ENCODE measurements around the gene CBFA2T3. TPM values are rescaled to one million over a fixed set of nuclear protein-coding genes. Genes with fewer than 3 reads are reported as not detected.

Gene CBFA2T3
- total and polyA plus RNA-seq, 2 donors (not counting 1 experiment from before 2014, with no cell fraction given) = 40.8 to 58.3 TPM

GRCh38 chr16:88945473-88945872 is 31.5 kb downstream of the CBFA2T3 start:
- 83% methylated on average over 8 of the region's 10 CpGs for WGBS (ENCODE audit: insufficient coverage)
- no peak overlapping the region for H3K4me3 Mint-ChIP-seq
- intact Hi-C loops (cut with micrococcal nuclease) = no loop called here
- Histone ChIP-seq H3K9ac (ENCODE audit: low read length) (no peak overlapping the region), H3K4me3 (ENCODE audit: control extremely low read depth in 1 of 5, extremely low read depth in 1 of 5, insufficient read depth in 1 of 5, low read depth in 2 of 5, low read length in 4 of 5) (no peak overlapping the region), H3K79me2 (ENCODE audit: control insufficient read depth, insufficient read depth, low read length) (peaks cover 37% of the 10 kb centered on the region), H4K20me1 (ENCODE audit: control insufficient read depth, insufficient read depth, low read length, poor library complexity, severe bottlenecking) (peaks cover 62% of the 10 kb centered on the region), H2AFZ (ENCODE audit: insufficient read depth, low read depth, low read length, poor library complexity, severe bottlenecking) (no peak overlapping the region), H3K9me3 (ENCODE audit: control extremely low read depth in 1 of 3, control insufficient read depth in 2 of 3, insufficient read depth in 1 of 3, low read length in 2 of 3) (no peaks in the 10 kb centered on the region), H3K36me3 (replicated peaks in 1 of 2; ENCODE audit: control extremely low read depth in 1 of 2, control insufficient read depth in 1 of 2, extremely low read depth in 1 of 2, insufficient read depth in 2 of 2, low read length in 1 of 2) (no peaks in the 10 kb centered on the region), H3K27ac (ENCODE audit: low read length in 2 of 2) (no peak overlapping the region), H3K4me2 (replicated peaks; ENCODE audit: low read depth, low read length, poor library complexity, severe bottlenecking) (no peak overlapping the region), H3K27me3 (replicated peaks in 1 of 4; ENCODE audit: control extremely low read depth in 1 of 4, control insufficient read depth in 3 of 4, insufficient read depth in 4 of 4, low read length in 3 of 4) (no peaks in the 10 kb centered on the region), H3K4me1 (ENCODE audit: control insufficient read depth in 2 of 2, insufficient read depth in 2 of 2, low read length in 2 of 2) (peaks cover 6 to 11% of the 10 kb centered on the region in 2 donors)
- ATAC-seq (ENCODE audit: low read depth) (no peak), DNase-seq (no peak)
- H3K27me3 Mint-ChIP-seq = no peaks in the 10 kb centered on the region
- CTCF ChIA-PET = interaction anchor here (3.4 kb wide), 1 partner anchor 222 kb away, joined by 12 read pairs; no protein-coding TSS in a partner anchor
- POLR2A ChIA-PET = no interaction called here
- peak overlapping the region; percentile 73 for H3K27ac Mint-ChIP-seq
- no peak for TF ChIP-seq EZH2 (IDR thresholded peaks at IDR 0.05; ENCODE audit: borderline replicate concordance, insufficient read depth, low read depth, low read length, poor library complexity, severe bottlenecking)
- TF ChIP-seq CTCF (IDR thresholded peaks at IDR 0.05) = no peak
- H3K4me1 Mint-ChIP-seq = peaks cover 21% of the 10 kb centered on the region
- H3K9me3 Mint-ChIP-seq (ENCODE audit: insufficient read depth) = no peaks in the 10 kb centered on the region

GRCh38 chr16:88943741-88944140 is 33.3 kb downstream of the CBFA2T3 start:
- Histone ChIP-seq H2AFZ (ENCODE audit: insufficient read depth, low read depth, low read length, poor library complexity, severe bottlenecking) (no peak overlapping the region), H3K27me3 (replicated peaks in 1 of 4; ENCODE audit: control extremely low read depth in 1 of 4, control insufficient read depth in 3 of 4, insufficient read depth in 4 of 4, low read length in 3 of 4) (no peaks in the 10 kb centered on the region), H3K4me3 (ENCODE audit: control extremely low read depth in 1 of 5, extremely low read depth in 1 of 5, insufficient read depth in 1 of 5, low read depth in 2 of 5, low read length in 4 of 5) (no peak overlapping the region), H3K4me2 (replicated peaks; ENCODE audit: low read depth, low read length, poor library complexity, severe bottlenecking) (no peak overlapping the region), H3K79me2 (ENCODE audit: control insufficient read depth, insufficient read depth, low read length) (peaks cover 53% of the 10 kb centered on the region), H3K36me3 (replicated peaks in 1 of 2; ENCODE audit: control extremely low read depth in 1 of 2, control insufficient read depth in 1 of 2, extremely low read depth in 1 of 2, insufficient read depth in 2 of 2, low read length in 1 of 2) (no peaks in the 10 kb centered on the region), H4K20me1 (ENCODE audit: control insufficient read depth, insufficient read depth, low read length, poor library complexity, severe bottlenecking) (peaks cover 79% of the 10 kb centered on the region), H3K9ac (ENCODE audit: low read length) (no peak overlapping the region), H3K9me3 (ENCODE audit: control extremely low read depth in 1 of 3, control insufficient read depth in 2 of 3, insufficient read depth in 1 of 3, low read length in 2 of 3) (no peaks in the 10 kb centered on the region), H3K27ac (ENCODE audit: low read length in 2 of 2) (no peak overlapping the region), H3K4me1 (ENCODE audit: control insufficient read depth in 2 of 2, insufficient read depth in 2 of 2, low read length in 2 of 2) (peaks cover 13 to 23% of the 10 kb centered on the region in 2 donors)
- H3K9me3 Mint-ChIP-seq (ENCODE audit: insufficient read depth) = no peaks in the 10 kb centered on the region
- H3K4me1 Mint-ChIP-seq = peaks cover 30% of the 10 kb centered on the region
- WGBS (ENCODE audit: insufficient coverage) = 98% methylated on average over 12 of the region's 20 CpGs
- CTCF ChIA-PET = interaction anchor here (0.9 to 3.4 kb wide), 5 partner anchors 14 to 310 kb away, joined by 3 to 12 read pairs (median 3); no protein-coding TSS in a partner anchor
- DNase-seq (no peak), ATAC-seq (ENCODE audit: low read depth) (no peak)
- TF ChIP-seq CTCF (IDR thresholded peaks at IDR 0.05) = no peak
- TF ChIP-seq EZH2 (IDR thresholded peaks at IDR 0.05; ENCODE audit: borderline replicate concordance, insufficient read depth, low read depth, low read length, poor library complexity, severe bottlenecking) = no peak
- peak overlapping the region; percentile 53 for H3K27ac Mint-ChIP-seq
- intact Hi-C loops (cut with micrococcal nuclease) = loop anchor here (2.0 kb wide), 2 partner anchors 127 to 151 kb away; no protein-coding TSS in a partner anchor
- no peaks in the 10 kb centered on the region for H3K27me3 Mint-ChIP-seq
- no peak overlapping the region for H3K4me3 Mint-ChIP-seq
- POLR2A ChIA-PET = interaction anchor here (0.6 to 1.3 kb wide), 2 partner anchors 21 to 225 kb away, joined by 3 to 4 read pairs; no protein-coding TSS in a partner anchor

All from B cell (primary cell).